Esophagus muscularis mucosa (tissue), 2 donors: ENCODE results near the gene TTC39B.

ENCODE experiments used
- EP300 ChIP-seq: sonication (generic); formaldehyde crosslinking; IDR thresholded peaks from one replicate; pipeline ENCODE4 v1.6.1; 2017; ENCODE audit warnings: antibody characterized with exemption
- POLR2A ChIP-seq: fragments of 450-650 bp; IDR thresholded peaks from one replicate; pipeline ENCODE4 v1.6.1; 2017; ENCODE audit warnings: antibody characterized with exemption, moderate library complexity, mild to moderate bottlenecking, low read depth

GRCh38 chr9:15354713-15355112 is 47.7 kb upstream of the TTC39B start:
- TF ChIP-seq POLR2A (no peak), EP300 (no peak)
